ACC112 (cell line): Measurements from ENCODE around the gene SLC6A11.

Source experiments
- H2AFZ ChIP-seq: fragments of 200-600 bp; sonication (generic); one replicate; pipeline ENCODE4 v1.6.0; 2017; ENCODE audit warnings: antibody characterized with exemption, low read length; ENCODE audit not compliant: unreplicated experiment
- H3K27ac ChIP-seq: fragments of 200-600 bp; sonication (generic); 2 replicates; pipeline ENCODE4 v1.5.1; 2014; ENCODE audit warnings: low read depth, mild to moderate bottlenecking, antibody characterized with exemption, low read length, moderate library complexity
- H3K27me3 ChIP-seq: fragments of 200-600 bp; sonication (generic); 2 replicates; pipeline ENCODE4 v1.6.1; 2014; ENCODE audit warnings: mild to moderate bottlenecking, antibody characterized with exemption, low read length, moderate library complexity, mixed read lengths; ENCODE audit not compliant: insufficient read depth
- H3K36me3 ChIP-seq: fragments of 200-600 bp; sonication (generic); 2 replicates; pipeline ENCODE4 v1.6.1; 2016; ENCODE audit warnings: mild to moderate bottlenecking, antibody characterized with exemption, low read length, moderate library complexity, mixed read lengths; ENCODE audit not compliant: insufficient read depth
- H3K4me1 ChIP-seq: fragments of 200-600 bp; sonication (generic); one replicate; pipeline ENCODE4 v1.6.1; 2016; ENCODE audit warnings: low read length, mixed read lengths; ENCODE audit not compliant: insufficient read depth, unreplicated experiment, control insufficient read depth
- H3K4me3 ChIP-seq: fragments of 200-600 bp; sonication (generic); 2 replicates; pipeline ENCODE4 v1.5.1; 2014; ENCODE audit warnings: mild to moderate bottlenecking, low read depth, low read length
- H3K79me2 ChIP-seq: fragments of 200-600 bp; sonication (generic); one replicate; pipeline ENCODE4 v1.6.0; 2016; ENCODE audit warnings: low read length; ENCODE audit not compliant: control insufficient read depth, unreplicated experiment, insufficient read depth

Gene SLC6A11

GRCh38 chr3:10816019-10816862, at the start of gene SLC6A11:
SLC6A11 (plus strand) TSS chr3:10816228; CDS start chr3:10816266, 38 bp downstream.
- Histone ChIP-seq H3K27me3 (peaks cover 83% of the 10 kb centered on the region), H3K27ac (no peak within 1 kb of the TSS), H3K36me3 (no peaks in the 10 kb centered on the region), H2AFZ (no peak within 1 kb of the TSS), H3K4me1 (no peaks in the 10 kb centered on the region), H3K79me2 (no peaks in the 10 kb centered on the region), H3K4me3 (peak within 1 kb of the TSS; percentile 58)

- no peak overlapping the region for H3K27ac ChIP-seq
- no peaks in the 10 kb centered on the region for H3K36me3 ChIP-seq
- H3K27me3 ChIP-seq = peaks cover 81% of the 10 kb centered on the region
- H3K79me2 ChIP-seq = no peaks in the 10 kb centered on the region
- H3K4me1 ChIP-seq = peaks cover 5% of the 10 kb centered on the region
- H3K4me3 ChIP-seq = no peak overlapping the region
- no peak overlapping the region for H2AFZ ChIP-seq
Measured at GRCh38 chr3:10768708-10769394, 47.2 kb upstream of the SLC6A11 start.

GRCh38 chr3:10770547-10770946, 45.5 kb upstream of the SLC6A11 start:
- Histone ChIP-seq H3K4me3 (no peak overlapping the region), H3K27ac (no peak overlapping the region), H3K27me3 (peaks cover 79% of the 10 kb centered on the region), H3K79me2 (no peaks in the 10 kb centered on the region), H3K36me3 (no peaks in the 10 kb centered on the region), H2AFZ (no peak overlapping the region), H3K4me1 (peaks cover 5% of the 10 kb centered on the region)

- Histone ChIP-seq H3K27me3 (peaks cover 79% of the 10 kb centered on the region), H3K79me2 (no peaks in the 10 kb centered on the region), H3K4me3 (no peak overlapping the region), H3K27ac (no peak overlapping the region), H3K36me3 (no peaks in the 10 kb centered on the region), H3K4me1 (peaks cover 5% of the 10 kb centered on the region), H2AFZ (no peak overlapping the region)
Measured at GRCh38 chr3:10770981-10771380, 45.0 kb upstream of the SLC6A11 start.

- no peak overlapping the region for H3K27ac ChIP-seq
- H2AFZ ChIP-seq = no peak overlapping the region
- H3K27me3 ChIP-seq = peaks cover 81% of the 10 kb centered on the region
- no peaks in the 10 kb centered on the region for H3K36me3 ChIP-seq
- no peak overlapping the region for H3K4me3 ChIP-seq
- peaks cover 5% of the 10 kb centered on the region for H3K4me1 ChIP-seq
- H3K79me2 ChIP-seq = no peaks in the 10 kb centered on the region
Measured at GRCh38 chr3:10771486-10772270, 44.4 kb upstream of the SLC6A11 start.

GRCh38 chr3:10772271-10773161, 43.5 kb upstream of the SLC6A11 start:
- Histone ChIP-seq H3K36me3 (no peaks in the 10 kb centered on the region), H3K4me1 (peaks cover 5% of the 10 kb centered on the region), H3K79me2 (no peaks in the 10 kb centered on the region), H3K27ac (no peak overlapping the region), H3K27me3 (peaks cover 77% of the 10 kb centered on the region), H3K4me3 (no peak overlapping the region), H2AFZ (no peak overlapping the region)

GRCh38 chr3:10774129-10774670, 41.8 kb upstream of the SLC6A11 start:
- Histone ChIP-seq H3K27me3 (peaks cover 76% of the 10 kb centered on the region), H3K4me1 (peaks cover 5% of the 10 kb centered on the region), H2AFZ (no peak overlapping the region), H3K27ac (no peak overlapping the region), H3K36me3 (no peaks in the 10 kb centered on the region), H3K79me2 (no peaks in the 10 kb centered on the region), H3K4me3 (no peak overlapping the region)

GRCh38 chr3:10774825-10775224, 41.2 kb upstream of the SLC6A11 start:
- Histone ChIP-seq H3K4me3 (no peak overlapping the region), H3K27me3 (peaks cover 71% of the 10 kb centered on the region), H2AFZ (no peak overlapping the region), H3K36me3 (no peaks in the 10 kb centered on the region), H3K79me2 (no peaks in the 10 kb centered on the region), H3K4me1 (peaks cover 5% of the 10 kb centered on the region), H3K27ac (no peak overlapping the region)

GRCh38 chr3:10775259-10775658, 40.8 kb upstream of the SLC6A11 start:
- Histone ChIP-seq H3K27ac (no peak overlapping the region), H3K27me3 (peaks cover 68% of the 10 kb centered on the region), H3K4me1 (peaks cover 5% of the 10 kb centered on the region)

More at GRCh38 chr3:10775259-10775658, 40.8 kb upstream of the SLC6A11 start:
- no peaks in the 10 kb centered on the region for H3K79me2 ChIP-seq
- H3K36me3 ChIP-seq = no peaks in the 10 kb centered on the region
- no peak overlapping the region for H3K4me3 ChIP-seq
- no peak overlapping the region for H2AFZ ChIP-seq
